Sigmoid colon (tissue), 4 donors: ENCODE results near the gene SYMPK.

ENCODE experiments used
- CTCF ChIP-seq, 4 experiments: fragments of 450-650 bp in 3 of 4; fragments of 200-600 bp in 1 of 4; IDR thresholded peaks; one replicate each; pipeline ENCODE4 v1.5.1; 2016 to 2019; ENCODE audit warnings: antibody characterized with exemption in 4 of 4, mild to moderate bottlenecking in 3 of 4, moderate library complexity in 2 of 4
- EP300 ChIP-seq, 4 donors: sonication (generic); formaldehyde crosslinking; IDR thresholded peaks; one replicate each; pipeline ENCODE4 v1.6.1; 2017; ENCODE audit warnings: antibody characterized with exemption in 4 of 4
- POLR2A ChIP-seq, 2 donors: fragments of 450-650 bp; IDR thresholded peaks; one replicate each; pipeline ENCODE4 v1.6.1; 2016; ENCODE audit warnings: antibody characterized with exemption in 2 of 2, mild to moderate bottlenecking in 2 of 2, moderate library complexity in 2 of 2
- POLR2AphosphoS5 ChIP-seq, 4 donors: sonication (generic); formaldehyde crosslinking; IDR thresholded peaks; one replicate each; pipeline ENCODE4 v1.6.1; 2017; ENCODE audit warnings: antibody characterized with exemption in 4 of 4

DNA sequence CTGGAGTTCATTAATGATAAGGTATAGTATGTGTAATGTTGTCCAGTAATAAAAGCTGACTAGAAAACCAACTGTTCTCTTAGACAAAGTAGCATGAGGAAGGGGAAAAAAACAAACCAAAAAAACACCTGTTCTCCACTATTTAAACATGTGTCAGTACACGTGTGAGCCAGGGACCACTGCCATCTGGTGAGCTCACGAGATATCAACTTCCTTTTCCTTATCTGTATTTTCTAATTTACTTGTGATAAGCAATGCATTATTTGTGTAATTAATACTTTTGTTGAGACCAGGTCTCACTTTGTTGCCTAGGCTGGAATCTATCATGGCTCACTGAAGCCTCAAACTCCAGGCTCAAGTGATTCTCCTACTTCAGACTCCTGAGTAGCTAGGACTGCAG is 89.6 kb downstream of the SYMPK start:
- TF ChIP-seq CTCF (IDR thresholded peaks at IDR 0.05) (no peak), EP300 (IDR thresholded peaks at IDR 0.05) (no peak), POLR2AphosphoS5 (IDR thresholded peaks at IDR 0.05) (no peak), POLR2A (IDR thresholded peaks at IDR 0.05) (no peak)
